Fibroblast of villous mesenchyme (primary cell): Measurements from ENCODE around the gene SLC29A2. TPM values are rescaled to one million over a fixed set of nuclear protein-coding genes. Genes with fewer than 3 reads are reported as not detected.
"Not testable (repeated sequence)": the region's sequence is repeated elsewhere in the genome, so short reads cannot be mapped to it uniquely, and the experiment has no call there.

Source experiments
- DNase-seq: peaks from one replicate; pipeline ENCODE4 v3.0.0-alpha.2; 2010; ENCODE audit warnings: low read depth
- H3K4me3 ChIP-seq: 2 replicates; pipeline ENCODE4 v1.5.1; 2011; ENCODE audit warnings: low read depth, mild to moderate bottlenecking, low read length
- CTCF ChIP-seq: IDR thresholded peaks from 2 replicates; pipeline ENCODE4 v1.5.1; 2012; ENCODE audit warnings: low read depth, mild to moderate bottlenecking, low read length; ENCODE audit not compliant: insufficient read depth
- total RNA-seq: library from RNA; depleted of rRNA; stranded (reverse); fragments of >200 nt; gene quantifications from 2 replicates; pipeline ENCODE4 v1.2.3, GENCODE V29; 2012

The SLC29A2 gene
- total RNA-seq, 1 donor = 0.86 TPM

- DNase-seq = no peak
- H3K4me3 ChIP-seq = no peak overlapping the region
- TF ChIP-seq CTCF = no peak
Measured at GRCh38 chr11:66362481-66363147, 8.9 kb downstream of the SLC29A2 start.

GRCh38 chr11:66361502-66361941 lies 10.0 kb downstream of the SLC29A2 start:
- DNase-seq = no peak
- H3K4me3 ChIP-seq = no peak overlapping the region
- no peak for TF ChIP-seq CTCF

GRCh38 chr11:66360406-66361073 lies 11.0 kb downstream of the SLC29A2 start:
- DNase-seq = no peak
- TF ChIP-seq CTCF = no peak
- H3K4me3 ChIP-seq = no peak overlapping the region

DNA sequence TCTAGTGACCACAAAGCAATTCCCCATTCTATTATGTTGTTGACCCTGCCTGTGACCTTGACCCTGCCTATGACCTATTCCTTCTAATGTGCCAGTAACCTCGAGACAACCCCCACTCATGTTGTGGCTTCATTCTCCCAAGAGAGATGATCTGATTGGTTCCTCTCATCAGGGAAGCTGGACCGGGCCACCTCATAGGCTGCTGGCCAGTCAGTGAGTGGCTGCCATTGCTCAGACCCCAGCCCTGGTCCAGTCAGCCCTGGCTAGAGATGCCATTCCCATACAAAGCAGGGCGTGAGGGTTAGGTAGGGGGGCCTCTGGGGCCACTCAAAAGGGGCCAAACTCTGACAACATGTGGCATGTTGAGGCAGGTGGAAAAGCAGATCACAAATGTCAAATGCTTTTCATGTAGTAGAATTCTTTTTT lies 11.9 kb downstream of the SLC29A2 start:
- no peak for DNase-seq
- no peak overlapping the region for H3K4me3 ChIP-seq
- TF ChIP-seq CTCF = no peak

- H3K4me3 ChIP-seq, DNase-seq: not testable (repeated sequence)
Measured at GRCh38 chr11:66350560-66351235, 20.9 kb downstream of the SLC29A2 start.

DNA sequence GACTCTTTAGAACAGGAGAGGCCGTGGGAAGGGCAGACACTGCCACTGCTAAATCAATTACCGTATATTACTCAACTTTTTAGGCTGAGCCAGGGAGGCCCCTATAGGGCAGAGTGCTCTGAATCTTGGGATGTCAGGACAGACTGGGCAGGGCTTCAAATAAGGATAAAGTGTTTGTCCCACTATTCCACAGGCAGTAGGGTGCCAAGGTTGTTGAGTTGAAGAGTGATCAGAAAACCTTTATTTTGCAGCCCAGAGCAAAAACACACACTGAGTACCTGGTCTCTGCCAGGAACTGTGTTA lies 22.5 kb downstream of the SLC29A2 start:
- no peak for DNase-seq
- TF ChIP-seq CTCF = no peak
- H3K4me3 ChIP-seq = no peak overlapping the region
